GM12872 (cell line): ENCODE measurements around the gene CPS1.

ENCODE experiments used
- CTCF ChIP-seq: IDR thresholded peaks from 3 replicates; pipeline ENCODE4 v1.5.1; 2011; ENCODE audit warnings: low read depth, mild to moderate bottlenecking, low read length, moderate library complexity; ENCODE audit not compliant: insufficient read depth

Gene CPS1

GRCh38 chr2:210681491-210681890 lies 125.1 kb downstream of the CPS1 start:
- no peak for TF ChIP-seq CTCF

- TF ChIP-seq CTCF = no peak
Observed at GRCh38 chr2:210686401-210686800, 130.0 kb downstream of the CPS1 start.

- no peak for TF ChIP-seq CTCF
Observed at GRCh38 chr2:210687786-210688470, 131.5 kb downstream of the CPS1 start.

- no peak for TF ChIP-seq CTCF
Observed at GRCh38 chr2:210707900-210708299, 151.5 kb downstream of the CPS1 start.

- peak; percentile 20; the same call in 1 of the 3 replicates for TF ChIP-seq CTCF
Observed at GRCh38 chr2:210713122-210713521, 156.7 kb downstream of the CPS1 start.

- TF ChIP-seq CTCF = no peak
Observed at GRCh38 chr2:210715560-210716082, 159.2 kb downstream of the CPS1 start.

GRCh38 chr2:210718503-210718902 lies 162.1 kb downstream of the CPS1 start:
- no peak for TF ChIP-seq CTCF

GRCh38 chr2:210722092-210722491 lies 165.7 kb downstream of the CPS1 start:
- no peak for TF ChIP-seq CTCF
